ENCODE results near the gene CYFIP2. TPM values are rescaled to one million over a fixed set of nuclear protein-coding genes. Genes with fewer than 3 reads are reported as not detected.

CYFIP2 gene
- total RNA-seq, 1 donor from 2014 or later, result 173 TPM

DNA sequence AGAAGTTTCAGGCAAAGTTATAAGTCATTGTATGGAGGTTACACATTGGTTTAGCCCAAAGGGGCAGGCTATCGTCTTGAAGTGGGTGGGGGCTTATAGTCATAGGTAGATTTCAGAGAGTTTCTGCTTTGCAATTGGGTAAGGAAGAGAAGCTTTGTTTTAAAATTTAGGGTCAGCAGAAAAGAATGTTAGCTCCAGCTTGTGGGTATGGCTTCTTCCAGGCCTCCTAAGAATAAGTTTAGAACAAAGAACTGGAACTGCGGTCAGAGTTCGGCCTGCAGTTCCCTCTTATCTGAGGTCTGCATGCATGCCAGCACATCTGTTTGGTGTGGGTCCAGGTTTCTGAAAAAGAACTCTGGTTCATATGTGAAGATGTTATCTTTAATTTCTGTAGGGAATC is 96.1 kb downstream of the CYFIP2 start:
- peaks cover 64% of the 10 kb centered on the region for H3K36me3 Mint-ChIP-seq (ENCODE audit: low read depth)
- H3K27me3 Mint-ChIP-seq (ENCODE audit: insufficient read depth), result no peaks in the 10 kb centered on the region
- H3K27ac Mint-ChIP-seq, result peak overlapping the region; percentile 59
- H3K9me3 Mint-ChIP-seq, result no peaks in the 10 kb centered on the region
- no peak overlapping the region for H3K4me3 Mint-ChIP-seq
- intact Hi-C loops (cut with micrococcal nuclease), result loop anchor here (5.0 kb wide), 1 partner anchor 35 kb away; no protein-coding TSS in a partner anchor
- no peak for DNase-seq (ENCODE audit: low spot score)
- H3K4me1 Mint-ChIP-seq (ENCODE audit: low read depth), result peaks cover 1% of the 10 kb centered on the region

DNA sequence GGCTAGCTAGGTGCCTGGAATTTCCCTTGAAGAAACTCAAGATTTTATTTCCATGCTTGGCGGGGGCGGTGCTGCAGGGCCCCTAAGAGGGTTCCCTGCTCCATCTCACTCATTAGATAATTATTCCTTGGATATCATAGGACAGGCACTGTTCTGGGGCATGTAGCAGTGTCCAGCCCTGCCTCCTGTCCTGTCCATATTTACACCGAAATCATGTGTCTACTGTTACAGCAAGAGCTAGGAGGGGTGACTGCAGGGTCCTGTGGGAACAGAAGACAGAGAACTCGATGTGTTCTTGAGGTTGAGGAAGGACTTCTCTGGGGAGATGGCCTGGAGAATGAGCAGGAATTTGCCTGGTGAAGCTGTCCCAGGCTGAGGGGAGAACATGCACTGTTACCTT is 96.6 kb downstream of the CYFIP2 start:
- H3K4me1 Mint-ChIP-seq (ENCODE audit: low read depth), result no peaks in the 10 kb centered on the region
- H3K4me3 Mint-ChIP-seq, result no peak overlapping the region
- intact Hi-C loops (cut with micrococcal nuclease), result loop anchor here (5.0 kb wide), 1 partner anchor 35 kb away; no protein-coding TSS in a partner anchor
- H3K27me3 Mint-ChIP-seq (ENCODE audit: insufficient read depth), result no peaks in the 10 kb centered on the region
- no peaks in the 10 kb centered on the region for H3K9me3 Mint-ChIP-seq
- DNase-seq (ENCODE audit: low spot score), result no peak
- H3K27ac Mint-ChIP-seq, result peak overlapping the region; percentile 59
- H3K36me3 Mint-ChIP-seq (ENCODE audit: low read depth), result peaks cover 64% of the 10 kb centered on the region

DNA sequence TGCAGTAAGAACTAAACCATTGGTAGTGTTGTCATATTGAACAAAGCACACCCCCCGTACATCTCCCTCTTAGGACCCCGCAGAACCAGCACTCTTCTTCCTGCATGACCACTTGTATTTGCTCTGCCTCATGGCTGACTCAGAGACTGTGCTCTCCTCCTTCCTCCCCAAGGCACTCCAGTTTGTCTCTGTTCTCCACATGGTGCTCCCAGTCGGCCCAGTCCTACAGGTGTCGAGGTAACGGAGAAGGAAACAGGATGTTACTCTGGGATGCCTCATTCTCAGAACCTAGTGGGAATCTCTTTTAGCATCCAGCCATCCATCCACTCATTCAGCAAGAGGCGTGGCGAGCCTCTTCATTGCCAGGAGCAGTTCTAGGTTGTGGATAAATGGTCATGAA is 97.1 kb downstream of the CYFIP2 start:
- no peaks in the 10 kb centered on the region for H3K9me3 Mint-ChIP-seq
- intact Hi-C loops (cut with micrococcal nuclease), result loop anchor here (5.0 kb wide), 1 partner anchor 36 kb away; no protein-coding TSS in a partner anchor
- peaks cover 61% of the 10 kb centered on the region for H3K36me3 Mint-ChIP-seq (ENCODE audit: low read depth)
- no peaks in the 10 kb centered on the region for H3K27me3 Mint-ChIP-seq (ENCODE audit: insufficient read depth)
- H3K27ac Mint-ChIP-seq, result peak overlapping the region; percentile 41
- no peak overlapping the region for H3K4me3 Mint-ChIP-seq
- DNase-seq (ENCODE audit: low spot score), result no peak
- H3K4me1 Mint-ChIP-seq (ENCODE audit: low read depth), result no peaks in the 10 kb centered on the region

DNA sequence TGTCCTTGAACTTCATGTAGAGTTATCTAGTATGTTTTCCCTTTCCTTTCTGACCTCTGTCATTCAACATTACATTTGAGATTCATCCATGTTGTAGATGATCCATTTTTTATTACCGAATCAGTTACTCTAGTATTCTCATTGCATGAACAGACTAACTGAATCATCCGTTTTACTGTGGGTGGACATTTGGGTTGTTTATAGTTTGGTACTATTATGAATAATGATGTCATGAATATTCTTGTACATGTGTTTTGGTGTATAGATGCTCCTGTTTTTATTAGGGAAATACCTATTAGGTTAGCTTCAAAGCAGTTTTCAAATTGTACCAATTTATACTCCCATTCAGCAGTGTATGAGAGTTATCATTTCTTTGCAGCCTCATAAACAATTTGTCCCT is 99.8 kb downstream of the CYFIP2 start:
- H3K36me3 Mint-ChIP-seq (ENCODE audit: low read depth), result peaks cover 52% of the 10 kb centered on the region
- no peaks in the 10 kb centered on the region for H3K27me3 Mint-ChIP-seq (ENCODE audit: insufficient read depth)
- H3K9me3 Mint-ChIP-seq, result no peaks in the 10 kb centered on the region
- intact Hi-C loops (cut with micrococcal nuclease), result no loop called here
- H3K27ac Mint-ChIP-seq, result no peak overlapping the region
- H3K4me1 Mint-ChIP-seq (ENCODE audit: low read depth), result no peaks in the 10 kb centered on the region
- H3K4me3 Mint-ChIP-seq, result no peak overlapping the region
- DNase-seq (ENCODE audit: low spot score), result no peak

DNA sequence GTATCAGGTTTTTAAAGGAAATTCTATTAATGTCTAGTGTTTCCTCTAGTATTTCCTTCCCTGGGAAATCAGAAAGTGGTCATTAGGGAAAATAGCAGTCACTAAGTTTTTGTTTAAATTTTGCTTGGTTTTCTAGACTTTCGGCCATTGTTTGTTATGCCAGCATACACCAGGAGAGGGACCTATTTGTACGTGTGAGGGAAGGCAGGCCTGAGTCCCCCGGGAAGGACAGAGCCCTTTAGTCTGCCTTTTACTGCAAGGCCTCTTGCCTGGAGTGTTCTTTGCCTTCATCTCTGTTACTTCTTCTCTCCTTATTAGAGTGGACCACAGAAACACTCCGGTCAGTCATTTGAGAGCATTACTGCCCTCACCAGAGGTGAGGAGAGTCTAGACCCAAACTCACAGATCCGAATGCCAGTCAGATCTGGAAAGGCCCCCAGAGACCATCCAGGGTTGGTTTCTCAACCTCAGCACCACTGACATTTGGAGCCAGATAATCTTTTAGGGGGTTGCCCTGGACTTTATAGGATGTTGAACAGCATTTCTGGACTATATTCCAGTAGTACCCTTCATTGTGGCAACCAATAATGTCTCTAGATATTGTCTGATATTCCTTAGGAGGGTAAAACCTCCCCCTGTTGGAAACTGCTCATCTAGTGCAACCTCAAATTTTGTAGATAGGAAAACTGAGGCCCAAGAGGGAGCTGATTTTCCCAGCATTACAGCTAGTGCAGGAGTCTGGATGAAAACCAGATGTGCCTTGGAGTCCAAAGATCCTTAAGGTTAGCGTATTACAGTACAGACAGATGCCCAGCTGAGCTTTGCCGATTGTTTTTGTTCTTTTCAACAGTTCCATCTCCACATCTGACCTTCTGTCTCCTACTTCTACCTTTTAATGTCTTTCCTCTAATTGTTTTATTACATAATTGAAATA is 101.1 kb downstream of the CYFIP2 start:
- Mint-ChIP-seq H3K27ac (no peak overlapping the region), H3K4me3 (no peak overlapping the region)
- intact Hi-C loops (cut with micrococcal nuclease), result no loop called here

DNA sequence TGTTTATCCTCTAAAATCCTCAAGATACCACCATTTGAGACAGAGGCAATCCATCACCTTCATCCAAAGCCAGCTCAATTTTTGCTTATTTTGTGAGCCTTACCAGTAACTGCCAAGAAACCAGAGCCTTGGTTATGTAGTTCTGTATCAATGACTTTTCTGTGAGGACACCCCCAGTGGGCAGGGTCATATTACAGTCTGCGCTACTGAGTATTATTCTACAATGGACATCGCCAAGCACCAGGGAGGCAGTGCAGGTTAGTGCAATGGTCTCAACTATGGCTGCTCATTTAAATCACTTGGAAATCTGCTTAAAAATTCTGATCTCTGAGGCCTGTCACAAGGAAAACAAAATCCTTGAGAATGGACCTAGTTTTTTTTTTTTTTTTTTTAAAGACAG is 103.6 kb downstream of the CYFIP2 start:
- Mint-ChIP-seq H3K4me3 (no peak overlapping the region), H3K27me3 (ENCODE audit: insufficient read depth) (no peaks in the 10 kb centered on the region), H3K9me3 (no peaks in the 10 kb centered on the region), H3K36me3 (ENCODE audit: low read depth) (peaks cover 50% of the 10 kb centered on the region), H3K27ac (peak overlapping the region; percentile 0), H3K4me1 (ENCODE audit: low read depth) (no peaks in the 10 kb centered on the region)
- DNase-seq (ENCODE audit: low spot score), result no peak
- intact Hi-C loops (cut with micrococcal nuclease), result no loop called here

More for the DNA sequence above, 101.1 kb downstream of the CYFIP2 start:
- no peaks in the 10 kb centered on the region for H3K4me1 Mint-ChIP-seq (ENCODE audit: low read depth)
- no peaks in the 10 kb centered on the region for H3K9me3 Mint-ChIP-seq
- no peaks in the 10 kb centered on the region for H3K27me3 Mint-ChIP-seq (ENCODE audit: insufficient read depth)
- no peak for DNase-seq (ENCODE audit: low spot score)
- H3K36me3 Mint-ChIP-seq (ENCODE audit: low read depth), result peaks cover 51% of the 10 kb centered on the region

DNA sequence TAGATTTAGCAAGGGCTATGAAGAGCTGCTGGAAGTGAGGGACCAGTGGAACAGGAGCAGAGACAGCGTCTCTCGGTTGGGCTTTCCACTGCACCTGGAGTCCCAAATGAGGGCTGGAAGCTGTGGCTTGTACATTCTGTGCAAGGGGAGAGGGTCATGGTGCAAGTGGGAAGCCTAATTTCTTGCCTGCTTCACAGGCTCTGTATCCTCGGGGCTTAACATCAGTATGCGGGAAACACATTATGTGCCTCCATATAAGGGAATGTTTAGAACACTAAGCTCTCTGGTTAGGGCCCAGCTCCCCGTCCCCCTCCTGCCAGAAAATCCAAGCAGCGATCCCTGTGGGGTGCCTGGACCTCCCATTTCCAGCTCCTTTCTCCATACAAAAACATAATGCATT is 105.0 kb downstream of the CYFIP2 start:
- Mint-ChIP-seq H3K4me1 (ENCODE audit: low read depth) (no peaks in the 10 kb centered on the region), H3K9me3 (no peaks in the 10 kb centered on the region), H3K36me3 (ENCODE audit: low read depth) (peaks cover 49% of the 10 kb centered on the region), H3K27ac (no peak overlapping the region), H3K27me3 (ENCODE audit: insufficient read depth) (no peaks in the 10 kb centered on the region), H3K4me3 (no peak overlapping the region)
- intact Hi-C loops (cut with micrococcal nuclease), result no loop called here
- DNase-seq (ENCODE audit: low spot score), result no peak

DNA sequence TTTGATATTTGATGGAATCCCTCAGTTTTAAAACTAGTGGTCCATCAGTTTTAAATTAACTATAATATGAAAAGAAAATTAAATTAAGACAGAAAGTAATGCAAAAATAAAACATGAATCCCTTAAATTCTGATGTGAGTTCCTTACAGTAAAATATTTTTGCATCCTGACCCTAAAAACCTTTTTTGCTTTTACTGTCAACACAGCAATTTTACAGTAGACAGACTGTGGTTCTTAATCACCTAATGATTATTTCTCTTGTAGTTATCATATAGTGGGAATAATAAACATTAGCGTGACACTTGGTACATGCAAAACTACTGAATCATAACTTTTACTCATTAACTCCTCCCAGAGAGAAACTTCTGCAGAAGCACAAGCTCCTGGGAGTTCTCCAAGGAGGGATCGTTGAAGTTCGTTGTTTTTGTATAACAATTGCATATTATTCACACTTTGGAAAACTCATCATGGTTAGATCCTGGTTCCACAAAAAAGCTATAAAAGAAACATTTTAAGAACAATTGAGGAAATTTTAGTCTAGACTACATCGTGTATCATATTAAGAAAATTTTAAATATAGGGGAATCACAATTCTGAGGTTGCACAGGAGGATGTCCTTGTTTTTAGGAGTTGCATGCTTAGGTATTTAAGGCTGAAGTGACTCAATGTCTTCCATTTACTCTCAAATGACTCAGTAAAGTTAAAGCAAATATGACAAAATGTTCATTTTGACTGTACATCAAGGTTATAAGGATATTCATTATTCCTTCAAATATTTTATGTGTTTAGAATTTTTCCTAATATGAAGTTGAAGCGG is 105.9 kb downstream of the CYFIP2 start:
- H3K4me1 Mint-ChIP-seq (ENCODE audit: low read depth), result peaks cover 2% of the 10 kb centered on the region
- no peak overlapping the region for H3K4me3 Mint-ChIP-seq
- intact Hi-C loops (cut with micrococcal nuclease), result no loop called here
- no peak for DNase-seq (ENCODE audit: low spot score)
- no peaks in the 10 kb centered on the region for H3K27me3 Mint-ChIP-seq (ENCODE audit: insufficient read depth)
- no peak overlapping the region for H3K27ac Mint-ChIP-seq
- H3K36me3 Mint-ChIP-seq (ENCODE audit: low read depth), result peaks cover 54% of the 10 kb centered on the region
- H3K9me3 Mint-ChIP-seq, result no peaks in the 10 kb centered on the region

DNA sequence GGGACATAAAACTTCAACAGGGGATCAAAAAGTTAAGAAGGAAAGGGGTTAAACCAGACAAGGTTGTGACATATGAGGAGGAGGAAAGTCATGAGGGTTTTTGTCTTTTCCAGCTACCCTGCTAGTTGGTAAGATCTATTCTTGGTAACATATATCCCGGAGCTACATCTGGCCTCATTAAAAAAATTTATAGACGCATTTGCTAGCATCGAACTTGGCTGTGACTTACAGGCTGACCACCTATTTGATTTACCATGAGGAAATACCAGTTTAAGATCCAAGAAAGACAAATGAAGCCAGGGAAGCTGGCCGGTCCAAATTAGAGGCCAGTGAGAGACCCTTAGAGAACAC is 106.5 kb downstream of the CYFIP2 start:
- Mint-ChIP-seq H3K4me3 (no peak overlapping the region), H3K27ac (peak overlapping the region; percentile 45), H3K9me3 (no peaks in the 10 kb centered on the region), H3K36me3 (ENCODE audit: low read depth) (peaks cover 57% of the 10 kb centered on the region), H3K4me1 (ENCODE audit: low read depth) (peaks cover 8% of the 10 kb centered on the region), H3K27me3 (ENCODE audit: insufficient read depth) (no peaks in the 10 kb centered on the region)
- no peak for DNase-seq (ENCODE audit: low spot score)
- intact Hi-C loops (cut with micrococcal nuclease), result no loop called here

DNA sequence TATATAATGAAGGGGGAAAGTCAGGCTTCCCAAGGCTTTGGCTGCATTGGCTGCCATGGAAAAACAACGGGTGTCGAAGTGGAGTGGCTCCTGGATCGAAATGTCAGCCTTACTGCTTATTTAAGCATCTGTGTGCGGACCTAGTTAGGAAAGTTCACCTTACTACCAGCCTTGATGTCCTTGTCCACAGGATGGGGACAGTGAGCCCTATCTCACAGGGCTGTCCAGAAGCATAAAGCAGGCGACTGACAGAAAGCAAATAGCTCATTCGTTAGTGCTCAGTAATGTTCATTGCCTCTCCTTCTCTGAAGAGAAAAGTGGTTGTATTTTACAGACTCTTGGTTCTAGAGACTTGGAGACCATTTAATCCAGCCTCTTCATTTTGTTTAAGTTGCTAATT is 112.6 kb downstream of the CYFIP2 start:
- Mint-ChIP-seq H3K36me3 (ENCODE audit: low read depth) (peaks cover 47% of the 10 kb centered on the region), H3K27ac (no peak overlapping the region), H3K9me3 (no peaks in the 10 kb centered on the region), H3K4me1 (ENCODE audit: low read depth) (peaks cover 13% of the 10 kb centered on the region), H3K27me3 (ENCODE audit: insufficient read depth) (no peaks in the 10 kb centered on the region), H3K4me3 (no peak overlapping the region)
- DNase-seq (ENCODE audit: low spot score), result no peak
- intact Hi-C loops (cut with micrococcal nuclease), result loop anchor here (5.0 kb wide), 1 partner anchor 99 kb away; no protein-coding TSS in a partner anchor

DNA sequence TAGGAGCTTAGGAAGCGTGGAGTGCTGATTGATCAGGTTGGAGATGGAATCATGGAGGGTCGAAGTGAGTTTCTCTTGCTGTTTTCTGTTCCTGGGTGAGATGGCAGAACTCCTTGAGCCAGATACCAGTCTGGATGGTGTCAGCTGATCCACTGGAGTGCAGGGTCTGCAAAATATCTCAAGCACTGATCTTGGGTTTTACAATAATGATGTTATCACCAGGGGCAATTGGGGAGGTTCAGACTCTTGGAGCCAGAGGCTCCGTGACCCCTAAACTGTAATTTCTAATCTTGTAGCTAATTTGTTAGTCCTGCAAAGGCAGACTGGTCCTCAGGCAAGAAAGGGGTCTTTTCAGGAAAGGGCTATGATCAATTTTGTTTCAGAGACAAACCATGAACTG is 114.1 kb downstream of the CYFIP2 start:
- Mint-ChIP-seq H3K4me1 (ENCODE audit: low read depth) (peaks cover 19% of the 10 kb centered on the region), H3K27me3 (ENCODE audit: insufficient read depth) (no peaks in the 10 kb centered on the region), H3K36me3 (ENCODE audit: low read depth) (peaks cover 48% of the 10 kb centered on the region), H3K9me3 (no peaks in the 10 kb centered on the region), H3K4me3 (no peak overlapping the region), H3K27ac (peak overlapping the region; percentile 13)
- intact Hi-C loops (cut with micrococcal nuclease), result loop anchor here (5.0 kb wide), 1 partner anchor 97 kb away; no protein-coding TSS in a partner anchor
- no peak for DNase-seq (ENCODE audit: low spot score)

DNA sequence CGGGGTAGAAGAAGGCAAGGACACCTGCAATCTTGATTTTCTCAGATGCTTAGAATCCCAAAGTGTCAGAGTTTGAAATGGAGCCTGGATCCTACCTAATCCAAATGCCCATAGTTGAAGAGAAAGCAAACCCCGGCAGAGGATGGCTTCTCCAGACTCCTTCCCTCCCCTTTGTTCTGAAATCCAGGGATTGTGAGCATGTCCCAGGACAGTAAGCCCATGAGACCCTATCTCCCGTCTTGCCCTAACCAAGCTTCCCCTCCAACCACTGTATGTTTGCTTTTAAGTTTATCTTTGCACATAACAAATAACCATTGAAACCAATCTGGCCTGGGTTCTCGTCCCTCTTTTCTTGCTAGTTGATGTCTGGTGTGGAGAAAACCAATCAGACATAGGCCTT is 115.8 kb downstream of the CYFIP2 start:
- DNase-seq (ENCODE audit: low spot score), result no peak
- no peaks in the 10 kb centered on the region for H3K9me3 Mint-ChIP-seq
- H3K36me3 Mint-ChIP-seq (ENCODE audit: low read depth), result peaks cover 43% of the 10 kb centered on the region
- peak overlapping the region; percentile 2 for H3K27ac Mint-ChIP-seq
- no peaks in the 10 kb centered on the region for H3K27me3 Mint-ChIP-seq (ENCODE audit: insufficient read depth)
- no peak overlapping the region for H3K4me3 Mint-ChIP-seq
- peaks cover 18% of the 10 kb centered on the region for H3K4me1 Mint-ChIP-seq (ENCODE audit: low read depth)
- intact Hi-C loops (cut with micrococcal nuclease), result no loop called here
